ENCODE data around the gene PLEKHM1. TPM values are rescaled to one million over a fixed set of nuclear protein-coding genes. Genes with fewer than 3 reads are reported as not detected.

PLEKHM1 gene
- total and polyA plus RNA-seq, 8 donors, result 13.3 to 30.7 (median 16.0) TPM

DNA sequence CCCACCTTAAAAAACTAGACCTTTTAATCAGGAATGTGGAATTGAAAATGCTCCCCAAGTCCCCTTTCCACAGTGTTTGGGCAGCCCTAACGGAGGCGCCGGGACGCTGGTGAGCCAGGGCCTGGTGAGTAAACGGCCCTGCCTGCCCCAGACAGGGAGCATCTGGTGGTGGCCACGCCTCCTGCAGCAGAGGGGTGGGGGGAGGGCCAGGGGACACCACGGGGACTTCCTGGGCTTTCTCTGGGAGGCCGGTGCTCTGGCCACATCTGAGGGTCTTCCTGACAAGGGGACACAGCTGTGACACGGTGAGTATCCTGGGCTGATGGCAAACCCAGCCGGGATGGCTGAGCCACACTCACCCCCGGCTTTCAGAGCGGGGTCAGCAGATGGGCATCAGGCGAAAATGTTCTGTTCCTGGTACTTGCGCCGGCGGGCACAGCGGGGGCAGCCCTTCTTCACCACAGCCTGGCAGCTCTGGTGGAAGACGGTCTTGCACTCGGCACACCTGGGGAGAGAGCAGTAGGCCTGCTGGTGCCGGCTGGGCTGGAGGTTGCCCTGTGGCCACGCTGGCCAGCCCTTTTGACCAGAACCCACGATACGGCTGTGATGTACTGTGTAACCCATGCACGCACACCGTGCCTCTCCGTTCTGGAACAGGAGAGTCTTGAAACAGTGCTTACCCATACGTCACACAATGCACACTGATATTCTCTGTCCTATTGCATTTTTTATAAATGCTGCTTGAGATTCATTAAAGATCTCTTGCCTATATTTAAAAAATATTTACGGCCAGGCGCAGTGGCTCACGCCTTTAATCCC is 52.8 kb downstream of the PLEKHM1 start:
- Histone ChIP-seq H3K4me1 (no peaks in the 10 kb centered on the region), H3K36me3 (peaks cover 0 to 5% (median 0%) of the 10 kb centered on the region in 3 donors), H3K9me3 (no peaks in the 10 kb centered on the region), H3K27ac (no peak overlapping the region), H3K27me3 (no peaks in the 10 kb centered on the region), H3K4me3 (no peak overlapping the region)
- FAIRE-seq (no peak), ATAC-seq (no peak), DNase-seq (peak in 1 of 6 donors; percentile 35)
- 88 to 89% methylated on average over 29 to 30 of the region's 30 CpGs for whole genome bisulfite sequencing, 2 donors
- no peak for TF ChIP-seq CTCF (IDR thresholded peaks at IDR 0.05)
- intact Hi-C loops (cut with DNase I), result no loop called here

DNA sequence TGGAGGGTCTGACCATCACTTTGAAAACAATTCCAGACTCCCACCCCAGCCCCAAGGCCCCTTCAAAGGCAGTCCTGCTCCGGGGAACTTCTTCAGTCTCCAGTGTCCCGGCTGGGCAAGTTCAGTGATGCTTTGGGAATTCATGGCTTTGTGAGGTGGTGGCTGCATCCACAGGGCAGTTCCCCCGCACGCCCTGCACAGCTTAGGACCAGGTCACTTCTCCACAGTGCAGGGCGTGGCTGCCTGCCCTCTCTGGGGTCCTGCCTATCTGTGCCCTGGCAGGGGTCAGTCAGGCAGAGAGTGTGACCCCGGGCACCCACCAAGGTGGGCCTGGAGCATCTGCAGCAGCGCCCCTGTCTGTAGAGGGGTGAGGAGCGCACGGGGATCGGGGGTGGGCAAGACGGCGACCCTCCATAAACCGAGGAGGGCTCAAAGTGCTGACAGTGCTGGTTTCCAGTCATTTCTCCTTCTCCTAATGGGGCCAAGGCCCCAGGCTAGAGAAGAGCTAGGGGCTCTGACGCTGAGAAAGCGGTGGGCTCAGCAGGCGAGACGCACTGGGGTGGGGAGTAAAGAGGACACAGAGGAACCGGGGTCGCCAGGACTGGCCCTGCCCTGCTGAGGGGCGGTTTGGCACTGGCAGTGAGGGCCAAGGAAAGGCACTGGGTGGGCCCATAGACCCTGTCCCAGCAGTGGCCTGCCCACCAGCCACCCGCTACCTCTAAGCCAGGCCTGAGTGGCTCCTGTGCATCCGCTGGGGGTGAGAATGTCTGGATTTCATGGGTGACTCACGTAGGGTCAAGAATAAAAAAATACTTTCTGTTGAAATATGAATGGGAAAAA is 53.7 kb downstream of the PLEKHM1 start:
- Histone ChIP-seq H3K27ac (no peak overlapping the region), H3K9me3 (no peaks in the 10 kb centered on the region), H3K36me3 (peaks cover 0 to 5% (median 0%) of the 10 kb centered on the region in 3 donors), H3K4me1 (no peaks in the 10 kb centered on the region), H3K4me3 (no peak overlapping the region), H3K27me3 (no peaks in the 10 kb centered on the region)
- ATAC-seq (no peak), FAIRE-seq (no peak), DNase-seq (no peak)
- intact Hi-C loops (cut with DNase I), result no loop called here
- no peak for TF ChIP-seq CTCF (IDR thresholded peaks at IDR 0.05)
- 88 to 94% methylated on average over 23 of the region's 23 CpGs for WGBS, 2 donors

DNA sequence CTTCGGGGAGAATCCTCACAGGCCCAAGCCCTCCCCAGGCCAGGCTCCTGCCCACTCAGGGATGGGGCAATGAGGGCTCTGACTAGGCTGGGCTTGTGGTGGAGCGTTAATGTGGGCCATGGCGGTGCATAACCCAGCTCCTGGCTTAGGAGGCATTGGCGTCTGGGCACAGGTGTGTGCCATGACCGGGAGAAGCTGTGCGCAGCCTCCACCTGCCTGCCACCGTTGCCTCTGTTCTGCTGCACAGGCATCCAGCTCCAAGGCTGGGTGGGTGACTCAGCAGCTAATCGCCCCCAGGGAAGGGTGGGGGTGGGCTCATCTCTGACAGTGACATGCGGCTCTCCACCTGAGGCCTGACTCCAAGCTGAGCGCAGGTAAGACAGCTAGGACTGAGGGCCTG is 54.4 kb downstream of the PLEKHM1 start:
- 93 to 96% methylated on average over 10 of the region's 10 CpGs for WGBS, 2 donors

DNA sequence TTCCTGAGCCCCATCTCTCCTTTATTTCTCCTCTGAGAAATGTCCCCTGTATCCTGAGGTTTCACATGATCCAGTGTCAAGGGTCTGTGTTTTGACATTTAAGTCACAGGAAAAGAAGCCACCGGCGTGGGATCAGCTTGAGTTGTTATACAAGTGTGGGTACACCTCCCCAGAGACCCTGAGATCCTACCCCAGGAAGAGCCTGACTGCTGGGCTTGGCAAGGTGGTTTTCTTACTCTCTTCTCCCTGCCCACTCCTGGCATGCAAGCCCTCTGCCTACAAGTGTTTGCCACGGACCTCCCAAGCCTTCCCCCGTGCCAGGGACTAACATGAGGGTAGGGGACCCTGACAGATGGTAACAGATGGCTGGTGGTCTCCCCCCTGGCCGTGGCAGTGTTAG is 55.0 kb downstream of the PLEKHM1 start:
- ATAC-seq, result no peak
- no peak overlapping the region for H3K4me3 ChIP-seq
- no peak overlapping the region for H3K27ac ChIP-seq
- peaks cover 0 to 4% (median 0%) of the 10 kb centered on the region in 4 donors for H3K27me3 ChIP-seq
- H3K4me1 ChIP-seq, result peaks cover 0 to 4% (median 3%) of the 10 kb centered on the region in 3 donors
- 74 to 83% methylated on average over 5 of the region's 5 CpGs for WGBS, 2 donors
- no peaks in the 10 kb centered on the region for H3K9me3 ChIP-seq
- no peak for FAIRE-seq
- DNase-seq, result no peak
- H3K36me3 ChIP-seq, result peaks cover 0 to 5% (median 0%) of the 10 kb centered on the region in 3 donors
- intact Hi-C loops (cut with DNase I), result no loop called here
- TF ChIP-seq CTCF (IDR thresholded peaks at IDR 0.05), result no peak

More for the DNA sequence above, 54.4 kb downstream of the PLEKHM1 start:
- Histone ChIP-seq H3K36me3 (peaks cover 0 to 5% (median 0%) of the 10 kb centered on the region in 3 donors), H3K4me3 (no peak overlapping the region), H3K9me3 (no peaks in the 10 kb centered on the region), H3K4me1 (peaks cover 0 to 2% (median 0%) of the 10 kb centered on the region in 3 donors), H3K27me3 (no peaks in the 10 kb centered on the region), H3K27ac (no peak overlapping the region)
- no peak for TF ChIP-seq CTCF (IDR thresholded peaks at IDR 0.05)
- intact Hi-C loops (cut with DNase I), result no loop called here
- FAIRE-seq (no peak), DNase-seq (peak in 2 of 6 donors; percentile 42 to 45), ATAC-seq (no peak)
